GM23338 (cell line): ENCODE results near the gene PHF21A. TPM values are rescaled to one million over a fixed set of nuclear protein-coding genes. Genes with fewer than 3 reads are reported as not detected.

Experiments used
- ATAC-seq: fragments of 200-7000 bp; cut with Tn5 transposase; 3 replicates; pipeline ENCODE4 v1.9.1; 2020
- DNase-seq: peaks from one replicate; pipeline ENCODE4 v3.0.0-alpha.2; 2015; ENCODE audit warnings: low spot score
- H2AFZ ChIP-seq: fragments of 200-600 bp; sonication (generic); 2 replicates; pipeline ENCODE4 v1.8.0; 2016; ENCODE audit warnings: antibody characterized with exemption, mild to moderate bottlenecking, moderate library complexity
- H3F3A ChIP-seq: fragments of 200-600 bp; sonication (generic); replicated peaks from 2 replicates; pipeline ENCODE4 v1.8.0; 2017; ENCODE audit warnings: antibody characterized with exemption, mixed run types, low read depth
- H3K27ac ChIP-seq: fragments of 200-600 bp; sonication (generic); 2 replicates; pipeline ENCODE4 v1.6.1; 2016; ENCODE audit warnings: low read depth
- H3K27me3 ChIP-seq: fragments of 200-600 bp; sonication (generic); 2 replicates; pipeline ENCODE4 v1.8.0; 2016; ENCODE audit warnings: mild to moderate bottlenecking, mixed run types, moderate library complexity; ENCODE audit not compliant: insufficient read depth
- H3K36me3 ChIP-seq: fragments of 200-600 bp; sonication (generic); 2 replicates; pipeline ENCODE4 v1.8.0; 2016; ENCODE audit warnings: mild to moderate bottlenecking; ENCODE audit not compliant: insufficient read depth
- H3K4me1 ChIP-seq: fragments of 200-600 bp; sonication (generic); 2 replicates; pipeline ENCODE4 v1.8.0; 2016; ENCODE audit warnings: mild to moderate bottlenecking, moderate library complexity; ENCODE audit not compliant: insufficient read depth
- H3K4me2 ChIP-seq: fragments of 200-600 bp; sonication (generic); 2 replicates; pipeline ENCODE4 v1.7.1; 2017; ENCODE audit warnings: mixed run types
- H3K4me3 ChIP-seq: fragments of 200-600 bp; sonication (generic); 2 replicates; pipeline ENCODE4 v1.6.1; 2016; ENCODE audit warnings: mixed run types
- H3K79me2 ChIP-seq: fragments of 200-600 bp; sonication (generic); replicated peaks from 2 replicates; pipeline ENCODE4 v1.8.0; 2017; ENCODE audit warnings: mild to moderate bottlenecking; ENCODE audit not compliant: insufficient read depth
- H3K9me2 ChIP-seq: fragments of 200-600 bp; sonication (generic); 2 replicates; pipeline ENCODE4 v1.8.0; 2017; ENCODE audit not compliant: insufficient read depth
- H4K20me1 ChIP-seq: fragments of 200-600 bp; sonication (generic); replicated peaks from 2 replicates; pipeline ENCODE4 v1.8.0; 2017; ENCODE audit warnings: mild to moderate bottlenecking; ENCODE audit not compliant: insufficient read depth
- H3K27ac Mint-ChIP-seq: 2 replicates; pipeline ENCODE4 v1.8.0; 2020; ENCODE audit warnings: inconsistent platforms, mild to moderate bottlenecking, moderate library complexity, mixed read lengths
- H3K27me3 Mint-ChIP-seq: 3 replicates; pipeline ENCODE4 v1.8.0; 2022; ENCODE audit warnings: low read depth, mild to moderate bottlenecking, moderate library complexity, mixed read lengths, inconsistent platforms; ENCODE audit not compliant: insufficient read depth, poor library complexity
- H3K36me3 Mint-ChIP-seq: 3 replicates; pipeline ENCODE4 v1.8.0; 2021; ENCODE audit warnings: low read depth, mild to moderate bottlenecking, inconsistent platforms, moderate library complexity, mixed read lengths
- H3K4me1 Mint-ChIP-seq: 3 replicates; pipeline ENCODE4 v1.8.0; 2020; ENCODE audit warnings: mild to moderate bottlenecking, inconsistent platforms, mixed read lengths
- H3K4me3 Mint-ChIP-seq: 3 replicates; pipeline ENCODE4 v1.8.0; 2021; ENCODE audit warnings: moderate library complexity, mild to moderate bottlenecking, inconsistent platforms, mixed read lengths
- H3K9me3 Mint-ChIP-seq: 3 replicates; pipeline ENCODE4 v1.8.0; 2020; ENCODE audit warnings: moderate library complexity, mild to moderate bottlenecking, inconsistent platforms, mixed read lengths
- CREB1 ChIP-seq: fragments of 250-450 bp; sonication (Bioruptor Pico); IDR thresholded peaks from 2 replicates; pipeline ENCODE4 v1.5.0; 2020; ENCODE audit warnings: low read depth, mild to moderate bottlenecking, moderate library complexity
- EZH2 ChIP-seq: fragments of 200-600 bp; sonication (generic); IDR thresholded peaks from one replicate; pipeline ENCODE4 v1.8.0; 2017; ENCODE audit warnings: antibody characterized with exemption, mild to moderate bottlenecking, low read depth; ENCODE audit not compliant: unreplicated experiment
- EZH2phosphoT487 ChIP-seq: fragments of 200-600 bp; sonication (generic); IDR thresholded peaks from one replicate; pipeline ENCODE4 v1.8.1; 2018; ENCODE audit warnings: antibody characterized with exemption; ENCODE audit not compliant: unreplicated experiment
- JUNB ChIP-seq: IDR thresholded peaks from one replicate; pipeline ENCODE4 v1.6.1; 2016; ENCODE audit warnings: antibody characterized with exemption; ENCODE audit not compliant: unreplicated experiment
- NANOG ChIP-seq: IDR thresholded peaks from 2 replicates; pipeline ENCODE4 v1.6.1; 2016; ENCODE audit warnings: antibody characterized with exemption, borderline replicate concordance
- POLR2AphosphoS5 ChIP-seq: IDR thresholded peaks from 2 replicates; pipeline ENCODE4 v1.6.1; 2016; ENCODE audit warnings: antibody characterized with exemption, low read depth
- STAT1 ChIP-seq: IDR thresholded peaks from one replicate; pipeline ENCODE4 v1.6.1; 2016; ENCODE audit warnings: antibody characterized with exemption; ENCODE audit not compliant: unreplicated experiment
- ZNF114 ChIP-seq: fragments of 250-450 bp; sonication (Bioruptor Pico); IDR thresholded peaks from 2 replicates; pipeline ENCODE4 v1.5.0; 2020; ENCODE audit warnings: mild to moderate bottlenecking, moderate library complexity
- ZNF331 ChIP-seq: fragments of 250-450 bp; sonication (Bioruptor Pico); IDR thresholded peaks from 2 replicates; pipeline ENCODE4 v1.5.0; 2020; ENCODE audit warnings: low read depth, mild to moderate bottlenecking, moderate library complexity
- polyA plus RNA-seq: library from polyadenylated mRNA; unstranded; fragments of >200 nt; fragmentation: Nextera tagmentation; extraction: Ambion mirVana; gene quantifications from 2 replicates; pipeline ENCODE4 v1.2.1, GENCODE V29; 2016
- total RNA-seq: library from RNA; depleted of rRNA; stranded (reverse); fragments of >200 nt; shearing (Covaris generic); gene quantifications from 2 replicates; pipeline ENCODE4 v1.2.3, GENCODE V29; 2014
- TF ChIP-seq, protein P1 (sequence below): IDR thresholded peaks from 2 replicates; pipeline ENCODE4 v1.6.1; 2016; ENCODE audit warnings: antibody characterized with exemption
- TF ChIP-seq, protein P2 (sequence below): fragments of 250-450 bp; sonication (Bioruptor Pico); IDR thresholded peaks from 2 replicates; pipeline ENCODE4 v1.5.0; 2020; ENCODE audit warnings: mild to moderate bottlenecking, moderate library complexity
- TF ChIP-seq, protein P3 (sequence below), 2 experiments: fragments of 200-600 bp in 1 of 2; sonication (generic) in 1 of 2; conservative IDR thresholded peaks; 2 replicates each; pipeline versions ENCODE4 v1.5.1 to v1.6.1; 2016 to 2017; ENCODE audit warnings: antibody characterized with exemption in 2 of 2, low read depth in 2 of 2, mild to moderate bottlenecking in 2 of 2, moderate library complexity in 1 of 2
- TF ChIP-seq, protein P4 (sequence below): IDR thresholded peaks from one replicate; pipeline ENCODE4 v1.6.1; 2018; ENCODE audit warnings: antibody characterized with exemption; ENCODE audit not compliant: unreplicated experiment

The PHF21A gene
- total and polyA plus RNA-seq, 2 experiments from 2014 or later, result 21.7 to 23.6 TPM

DNA sequence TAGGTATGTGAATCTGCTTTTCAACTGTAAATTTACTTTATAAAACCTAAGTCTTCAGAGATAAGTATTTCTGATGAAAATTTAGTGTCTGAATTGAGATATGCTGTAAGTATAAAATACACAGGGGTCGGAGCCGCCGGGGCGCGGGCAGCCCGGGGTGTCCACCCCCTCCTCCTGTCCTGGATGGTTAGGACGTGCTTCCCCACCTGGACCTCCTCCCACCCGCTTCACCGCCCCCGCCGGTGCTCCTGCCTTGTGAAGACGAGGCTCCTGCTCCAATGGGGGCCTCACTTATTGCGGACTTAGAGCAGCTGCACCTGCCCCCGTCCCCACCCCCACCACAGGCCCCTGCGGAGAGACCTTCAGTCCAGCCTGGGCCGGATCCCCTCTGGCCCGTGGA is 21.3 kb upstream of the PHF21A start:
- no peaks in the 10 kb centered on the region for H3K36me3 ChIP-seq
- Mint-ChIP-seq H3K27me3 (peaks cover 5% of the 10 kb centered on the region), H3K27ac (no peak overlapping the region), H3K4me3 (no peak overlapping the region), H3K36me3 (no peaks in the 10 kb centered on the region), H3K9me3 (no peaks in the 10 kb centered on the region), H3K4me1 (0 out of 3 replicates have a peak, but pooled peaks cover under 1% of the 10 kb centered on the region)
- TF ChIP-seq STAT1, result no peak
- no peak for TF ChIP-seq JUNB
- TF ChIP-seq CREB1, result no peak
- TF ChIP-seq, protein P1, sequence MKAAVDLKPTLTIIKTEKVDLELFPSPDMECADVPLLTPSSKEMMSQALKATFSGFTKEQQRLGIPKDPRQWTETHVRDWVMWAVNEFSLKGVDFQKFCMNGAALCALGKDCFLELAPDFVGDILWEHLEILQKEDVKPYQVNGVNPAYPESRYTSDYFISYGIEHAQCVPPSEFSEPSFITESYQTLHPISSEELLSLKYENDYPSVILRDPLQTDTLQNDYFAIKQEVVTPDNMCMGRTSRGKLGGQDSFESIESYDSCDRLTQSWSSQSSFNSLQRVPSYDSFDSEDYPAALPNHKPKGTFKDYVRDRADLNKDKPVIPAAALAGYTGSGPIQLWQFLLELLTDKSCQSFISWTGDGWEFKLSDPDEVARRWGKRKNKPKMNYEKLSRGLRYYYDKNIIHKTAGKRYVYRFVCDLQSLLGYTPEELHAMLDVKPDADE, result no peak
- TF ChIP-seq, protein P2, sequence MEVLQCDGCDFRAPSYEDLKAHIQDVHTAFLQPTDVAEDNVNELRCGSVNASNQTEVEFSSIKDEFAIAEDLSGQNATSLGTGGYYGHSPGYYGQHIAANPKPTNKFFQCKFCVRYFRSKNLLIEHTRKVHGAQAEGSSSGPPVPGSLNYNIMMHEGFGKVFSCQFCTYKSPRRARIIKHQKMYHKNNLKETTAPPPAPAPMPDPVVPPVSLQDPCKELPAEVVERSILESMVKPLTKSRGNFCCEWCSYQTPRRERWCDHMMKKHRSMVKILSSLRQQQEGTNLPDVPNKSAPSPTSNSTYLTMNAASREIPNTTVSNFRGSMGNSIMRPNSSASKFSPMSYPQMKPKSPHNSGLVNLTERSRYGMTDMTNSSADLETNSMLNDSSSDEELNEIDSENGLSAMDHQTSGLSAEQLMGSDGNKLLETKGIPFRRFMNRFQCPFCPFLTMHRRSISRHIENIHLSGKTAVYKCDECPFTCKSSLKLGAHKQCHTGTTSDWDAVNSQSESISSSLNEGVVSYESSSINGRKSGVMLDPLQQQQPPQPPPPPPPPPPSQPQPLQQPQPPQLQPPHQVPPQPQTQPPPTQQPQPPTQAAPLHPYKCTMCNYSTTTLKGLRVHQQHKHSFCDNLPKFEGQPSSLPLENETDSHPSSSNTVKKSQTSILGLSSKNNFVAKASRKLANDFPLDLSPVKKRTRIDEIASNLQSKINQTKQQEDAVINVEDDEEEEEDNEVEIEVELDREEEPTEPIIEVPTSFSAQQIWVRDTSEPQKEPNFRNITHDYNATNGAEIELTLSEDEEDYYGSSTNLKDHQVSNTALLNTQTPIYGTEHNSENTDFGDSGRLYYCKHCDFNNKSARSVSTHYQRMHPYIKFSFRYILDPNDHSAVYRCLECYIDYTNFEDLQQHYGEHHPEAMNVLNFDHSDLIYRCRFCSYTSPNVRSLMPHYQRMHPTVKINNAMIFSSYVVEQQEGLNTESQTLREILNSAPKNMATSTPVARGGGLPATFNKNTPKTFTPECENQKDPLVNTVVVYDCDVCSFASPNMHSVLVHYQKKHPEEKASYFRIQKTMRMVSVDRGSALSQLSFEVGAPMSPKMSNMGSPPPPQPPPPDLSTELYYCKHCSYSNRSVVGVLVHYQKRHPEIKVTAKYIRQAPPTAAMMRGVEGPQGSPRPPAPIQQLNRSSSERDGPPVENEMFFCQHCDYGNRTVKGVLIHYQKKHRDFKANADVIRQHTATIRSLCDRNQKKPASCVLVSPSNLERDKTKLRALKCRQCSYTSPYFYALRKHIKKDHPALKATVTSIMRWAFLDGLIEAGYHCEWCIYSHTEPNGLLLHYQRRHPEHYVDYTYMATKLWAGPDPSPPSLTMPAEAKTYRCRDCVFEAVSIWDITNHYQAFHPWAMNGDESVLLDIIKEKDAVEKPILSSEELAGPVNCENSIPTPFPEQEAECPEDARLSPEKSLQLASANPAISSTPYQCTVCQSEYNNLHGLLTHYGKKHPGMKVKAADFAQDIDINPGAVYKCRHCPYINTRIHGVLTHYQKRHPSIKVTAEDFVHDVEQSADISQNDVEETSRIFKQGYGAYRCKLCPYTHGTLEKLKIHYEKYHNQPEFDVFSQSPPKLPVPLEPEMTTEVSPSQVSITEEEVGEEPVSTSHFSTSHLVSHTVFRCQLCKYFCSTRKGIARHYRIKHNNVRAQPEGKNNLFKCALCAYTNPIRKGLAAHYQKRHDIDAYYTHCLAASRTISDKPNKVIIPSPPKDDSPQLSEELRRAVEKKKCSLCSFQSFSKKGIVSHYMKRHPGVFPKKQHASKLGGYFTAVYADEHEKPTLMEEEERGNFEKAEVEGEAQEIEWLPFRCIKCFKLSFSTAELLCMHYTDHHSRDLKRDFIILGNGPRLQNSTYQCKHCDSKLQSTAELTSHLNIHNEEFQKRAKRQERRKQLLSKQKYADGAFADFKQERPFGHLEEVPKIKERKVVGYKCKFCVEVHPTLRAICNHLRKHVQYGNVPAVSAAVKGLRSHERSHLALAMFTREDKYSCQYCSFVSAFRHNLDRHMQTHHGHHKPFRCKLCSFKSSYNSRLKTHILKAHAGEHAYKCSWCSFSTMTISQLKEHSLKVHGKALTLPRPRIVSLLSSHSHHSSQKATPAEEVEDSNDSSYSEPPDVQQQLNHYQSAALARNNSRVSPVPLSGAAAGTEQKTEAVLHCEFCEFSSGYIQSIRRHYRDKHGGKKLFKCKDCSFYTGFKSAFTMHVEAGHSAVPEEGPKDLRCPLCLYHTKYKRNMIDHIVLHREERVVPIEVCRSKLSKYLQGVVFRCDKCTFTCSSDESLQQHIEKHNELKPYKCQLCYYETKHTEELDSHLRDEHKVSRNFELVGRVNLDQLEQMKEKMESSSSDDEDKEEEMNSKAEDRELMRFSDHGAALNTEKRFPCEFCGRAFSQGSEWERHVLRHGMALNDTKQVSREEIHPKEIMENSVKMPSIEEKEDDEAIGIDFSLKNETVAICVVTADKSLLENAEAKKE (CRISPR knock-in tag), result no peak
- TF ChIP-seq, protein P3, sequence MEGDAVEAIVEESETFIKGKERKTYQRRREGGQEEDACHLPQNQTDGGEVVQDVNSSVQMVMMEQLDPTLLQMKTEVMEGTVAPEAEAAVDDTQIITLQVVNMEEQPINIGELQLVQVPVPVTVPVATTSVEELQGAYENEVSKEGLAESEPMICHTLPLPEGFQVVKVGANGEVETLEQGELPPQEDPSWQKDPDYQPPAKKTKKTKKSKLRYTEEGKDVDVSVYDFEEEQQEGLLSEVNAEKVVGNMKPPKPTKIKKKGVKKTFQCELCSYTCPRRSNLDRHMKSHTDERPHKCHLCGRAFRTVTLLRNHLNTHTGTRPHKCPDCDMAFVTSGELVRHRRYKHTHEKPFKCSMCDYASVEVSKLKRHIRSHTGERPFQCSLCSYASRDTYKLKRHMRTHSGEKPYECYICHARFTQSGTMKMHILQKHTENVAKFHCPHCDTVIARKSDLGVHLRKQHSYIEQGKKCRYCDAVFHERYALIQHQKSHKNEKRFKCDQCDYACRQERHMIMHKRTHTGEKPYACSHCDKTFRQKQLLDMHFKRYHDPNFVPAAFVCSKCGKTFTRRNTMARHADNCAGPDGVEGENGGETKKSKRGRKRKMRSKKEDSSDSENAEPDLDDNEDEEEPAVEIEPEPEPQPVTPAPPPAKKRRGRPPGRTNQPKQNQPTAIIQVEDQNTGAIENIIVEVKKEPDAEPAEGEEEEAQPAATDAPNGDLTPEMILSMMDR (conservative IDR thresholded peaks at IDR 0.05; ENCODE audit: low read depth in 2 of 2), result no peak
- TF ChIP-seq POLR2AphosphoS5, result no peak
- TF ChIP-seq EZH2, result no peak
- TF ChIP-seq ZNF114, result no peak
- no peak for TF ChIP-seq EZH2phosphoT487
- TF ChIP-seq, protein P4, sequence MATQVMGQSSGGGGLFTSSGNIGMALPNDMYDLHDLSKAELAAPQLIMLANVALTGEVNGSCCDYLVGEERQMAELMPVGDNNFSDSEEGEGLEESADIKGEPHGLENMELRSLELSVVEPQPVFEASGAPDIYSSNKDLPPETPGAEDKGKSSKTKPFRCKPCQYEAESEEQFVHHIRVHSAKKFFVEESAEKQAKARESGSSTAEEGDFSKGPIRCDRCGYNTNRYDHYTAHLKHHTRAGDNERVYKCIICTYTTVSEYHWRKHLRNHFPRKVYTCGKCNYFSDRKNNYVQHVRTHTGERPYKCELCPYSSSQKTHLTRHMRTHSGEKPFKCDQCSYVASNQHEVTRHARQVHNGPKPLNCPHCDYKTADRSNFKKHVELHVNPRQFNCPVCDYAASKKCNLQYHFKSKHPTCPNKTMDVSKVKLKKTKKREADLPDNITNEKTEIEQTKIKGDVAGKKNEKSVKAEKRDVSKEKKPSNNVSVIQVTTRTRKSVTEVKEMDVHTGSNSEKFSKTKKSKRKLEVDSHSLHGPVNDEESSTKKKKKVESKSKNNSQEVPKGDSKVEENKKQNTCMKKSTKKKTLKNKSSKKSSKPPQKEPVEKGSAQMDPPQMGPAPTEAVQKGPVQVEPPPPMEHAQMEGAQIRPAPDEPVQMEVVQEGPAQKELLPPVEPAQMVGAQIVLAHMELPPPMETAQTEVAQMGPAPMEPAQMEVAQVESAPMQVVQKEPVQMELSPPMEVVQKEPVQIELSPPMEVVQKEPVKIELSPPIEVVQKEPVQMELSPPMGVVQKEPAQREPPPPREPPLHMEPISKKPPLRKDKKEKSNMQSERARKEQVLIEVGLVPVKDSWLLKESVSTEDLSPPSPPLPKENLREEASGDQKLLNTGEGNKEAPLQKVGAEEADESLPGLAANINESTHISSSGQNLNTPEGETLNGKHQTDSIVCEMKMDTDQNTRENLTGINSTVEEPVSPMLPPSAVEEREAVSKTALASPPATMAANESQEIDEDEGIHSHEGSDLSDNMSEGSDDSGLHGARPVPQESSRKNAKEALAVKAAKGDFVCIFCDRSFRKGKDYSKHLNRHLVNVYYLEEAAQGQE, result no peak
- TF ChIP-seq ZNF331, result no peak
- TF ChIP-seq NANOG, result no peak
- no peaks in the 10 kb centered on the region for H3K27me3 ChIP-seq
- H3K27ac ChIP-seq, result no peak overlapping the region
- no peaks in the 10 kb centered on the region for H3K4me1 ChIP-seq
- H3K4me3 ChIP-seq, result no peak overlapping the region
- ATAC-seq (peak; percentile 57), DNase-seq (no peak)
- H3K9me2 ChIP-seq, result peaks cover 8% of the 10 kb centered on the region
- no peaks in the 10 kb centered on the region for H3F3A ChIP-seq
- no peaks in the 10 kb centered on the region for H3K79me2 ChIP-seq
- H3K4me2 ChIP-seq, result no peak overlapping the region
- no peaks in the 10 kb centered on the region for H4K20me1 ChIP-seq
- peak overlapping the region; percentile 66; the same call in 1 of the 2 replicates for H2AFZ ChIP-seq
